Left renal pelvis (tissue), 4 donors: Measurements from ENCODE around the gene LAMA4. TPM values are rescaled to one million over a fixed set of nuclear protein-coding genes. Genes with fewer than 3 reads are reported as not detected.

ENCODE experiments used
- DNase-seq, 4 donors: peaks; one replicate each; pipeline ENCODE4 v3.0.0-alpha.2; 2013; ENCODE audit warnings: low read depth in 4 of 4, low spot score in 3 of 4
- polyA plus RNA-seq, 4 donors: library from polyadenylated mRNA; unstranded; fragments of 120-200 nt; gene quantifications; one replicate each; pipeline ENCODE4 v1.2.1, GENCODE V29; 2013; ENCODE audit not compliant: insufficient read length in 4 of 4

The LAMA4 gene
- polyA plus RNA-seq, 4 donors: 99.2 to 241 (median 104) TPM

DNA sequence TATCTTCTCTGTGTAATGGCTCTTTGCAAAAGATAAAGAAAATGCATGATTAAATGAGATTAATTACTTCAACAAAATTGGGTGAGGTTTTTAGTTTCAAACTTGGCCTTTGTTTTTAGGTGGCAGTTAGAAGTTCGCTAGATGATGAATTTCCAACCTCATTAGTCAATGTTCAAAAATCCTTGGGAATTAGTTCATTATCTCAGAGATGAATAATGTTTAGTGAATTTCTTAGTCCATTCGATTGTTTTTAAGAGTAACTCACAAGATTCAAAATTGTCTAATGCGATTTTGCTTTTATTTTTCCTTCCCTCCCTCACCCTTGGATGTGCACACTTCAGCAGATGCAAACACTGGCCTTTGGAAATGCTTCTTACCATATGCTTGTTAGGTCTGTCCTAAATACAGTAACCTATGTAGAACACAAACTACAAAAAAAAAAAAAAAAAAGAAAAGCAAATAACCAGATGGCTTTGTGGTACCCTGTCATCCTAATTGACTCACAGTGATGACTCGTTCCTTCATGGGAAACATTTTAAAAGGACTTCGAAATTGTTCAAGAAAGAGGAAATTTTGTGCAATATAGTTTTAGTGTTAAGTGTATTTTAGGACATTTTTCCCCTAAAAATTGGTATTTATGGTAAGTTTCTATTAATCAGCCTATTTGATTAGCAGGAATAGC, 100.3 kb downstream of the LAMA4 start:
- no peak for DNase-seq

DNA sequence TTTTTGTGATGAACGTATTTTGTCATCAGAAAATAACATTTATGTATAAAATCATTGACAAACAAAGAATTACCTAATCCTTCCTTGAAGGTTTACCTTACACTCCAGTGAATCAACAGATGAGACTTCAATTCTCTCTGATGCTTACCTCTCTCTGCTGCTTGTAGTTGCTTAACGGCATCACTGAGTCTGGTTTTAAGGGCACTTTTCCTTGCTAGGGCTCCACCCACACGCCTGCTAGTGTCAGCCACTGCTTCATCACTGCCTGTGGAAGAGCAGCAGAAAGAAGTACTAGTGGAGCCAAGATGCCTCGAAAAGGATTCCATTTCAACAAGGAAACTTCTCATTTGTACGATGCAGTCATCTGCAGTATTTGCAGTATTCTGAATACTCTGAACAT, 104.0 kb downstream of the LAMA4 start:
- no peak for DNase-seq

DNA sequence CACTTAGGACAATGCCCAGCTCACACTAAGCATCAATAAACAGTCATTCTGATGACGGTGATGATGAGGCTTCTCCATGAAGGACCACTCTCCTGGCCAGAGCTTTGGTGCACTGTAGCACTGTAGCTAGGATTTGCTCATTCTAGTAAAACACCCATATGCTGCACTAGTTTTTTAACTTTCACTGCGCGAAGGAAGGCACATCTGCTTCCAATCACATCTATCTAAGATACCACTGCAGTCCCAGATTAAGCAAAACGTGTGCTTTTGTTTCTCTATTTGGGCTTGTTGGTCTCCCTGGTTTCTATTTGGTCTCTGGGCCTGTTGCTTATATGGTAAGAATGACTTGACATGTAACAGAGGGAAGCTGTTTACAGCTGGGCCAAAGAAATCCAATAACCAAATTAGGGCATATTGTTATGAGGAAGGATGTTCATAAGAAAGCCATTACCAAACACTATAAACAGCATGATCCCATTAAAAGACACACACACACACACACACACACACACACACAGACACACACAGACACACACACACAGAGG, 104.6 kb downstream of the LAMA4 start:
- DNase-seq: peak in 3 of 4 donors; percentile 14 to 56 (median 32)

- DNase-seq: no peak
Measured at GRCh38 chr6:112149236-112149635, 105.1 kb downstream of the LAMA4 start.

GRCh38 chr6:112148103-112148502, 106.3 kb downstream of the LAMA4 start:
- DNase-seq: no peak

GRCh38 chr6:112145080-112145573, 109.2 kb downstream of the LAMA4 start:
- DNase-seq: no peak

DNA sequence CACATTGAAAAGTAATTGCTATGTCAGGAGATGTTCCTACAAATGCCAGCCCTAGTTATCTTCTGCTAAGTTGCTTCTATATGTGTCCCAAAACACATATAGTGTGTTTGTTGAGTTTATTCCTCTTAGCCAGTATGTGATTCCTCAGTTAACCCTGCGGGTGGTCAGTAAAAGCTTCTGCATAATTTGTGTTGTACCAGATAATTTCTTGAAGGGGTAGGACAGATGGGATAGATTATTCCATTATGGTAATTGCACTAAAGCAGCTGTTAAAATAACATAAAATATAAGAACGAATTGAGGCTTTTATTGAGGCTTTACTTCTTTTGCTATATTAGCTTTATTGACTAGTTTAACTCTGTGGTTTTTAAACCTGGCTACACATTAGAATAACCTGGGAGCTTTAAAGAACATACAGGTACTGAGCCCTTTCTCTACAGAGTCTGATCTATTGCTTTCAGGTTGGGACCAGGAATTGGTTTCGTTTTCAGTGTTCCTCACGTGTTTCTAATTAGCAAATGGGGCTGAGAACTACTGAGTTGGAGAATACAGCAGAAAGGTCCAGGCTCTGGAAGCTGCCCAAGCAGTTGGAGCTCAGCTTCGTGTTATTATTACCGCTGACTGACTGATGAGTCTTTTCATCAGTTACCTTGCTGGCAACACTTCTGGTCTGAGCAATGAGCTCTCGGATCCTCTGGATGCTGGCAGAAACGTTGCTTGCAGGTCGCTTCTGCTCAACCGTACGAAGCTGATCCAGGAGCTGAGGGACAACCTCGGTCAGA, 110.0 kb downstream of the LAMA4 start:
- DNase-seq: no peak

GRCh38 chr6:112141707-112142106, 112.7 kb downstream of the LAMA4 start:
- DNase-seq: no peak

GRCh38 chr6:112139052-112139451, 115.3 kb downstream of the LAMA4 start:
- DNase-seq: no peak

- no peak for DNase-seq
Measured at GRCh38 chr6:112130878-112131277, 123.5 kb downstream of the LAMA4 start.

DNA sequence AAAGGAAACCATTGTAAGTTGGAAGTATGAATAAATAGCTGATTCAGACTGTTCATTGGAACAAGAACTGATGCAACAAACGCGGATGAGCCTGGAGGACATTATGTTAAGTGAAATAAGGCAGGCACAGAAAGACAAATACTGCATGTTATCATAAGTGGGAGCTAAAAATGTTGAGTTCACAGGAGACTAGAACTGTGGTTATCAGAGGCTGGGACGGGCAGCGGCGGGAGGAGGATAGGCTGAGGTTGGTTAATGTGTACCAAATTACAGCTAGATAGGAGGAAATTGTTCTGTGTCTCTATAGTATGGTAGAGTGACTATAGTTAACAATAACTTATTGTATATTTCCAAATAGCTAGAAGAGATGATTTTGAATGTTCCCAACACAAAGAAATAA, 126.2 kb downstream of the LAMA4 start:
- no peak for DNase-seq

DNA sequence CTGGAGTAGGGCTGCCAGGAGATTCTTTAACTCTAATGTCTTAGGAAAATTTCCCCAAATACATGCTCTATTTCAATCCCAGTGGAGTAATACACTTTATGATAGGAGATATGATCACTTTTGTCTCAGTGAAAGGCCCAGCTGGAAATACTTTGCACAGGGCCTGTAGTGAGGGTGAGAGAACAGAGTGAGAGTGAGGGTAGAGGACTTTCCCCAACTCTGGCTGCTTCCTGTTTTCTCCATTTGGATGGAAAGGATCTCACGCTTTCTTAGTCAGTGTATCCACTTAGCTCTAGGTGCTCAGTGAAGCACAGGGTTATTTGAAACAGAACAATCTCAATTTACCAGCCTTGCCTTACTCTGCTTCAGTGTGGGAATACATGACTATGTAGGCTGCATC, 130.4 kb downstream of the LAMA4 start:
- DNase-seq: no peak

DNA sequence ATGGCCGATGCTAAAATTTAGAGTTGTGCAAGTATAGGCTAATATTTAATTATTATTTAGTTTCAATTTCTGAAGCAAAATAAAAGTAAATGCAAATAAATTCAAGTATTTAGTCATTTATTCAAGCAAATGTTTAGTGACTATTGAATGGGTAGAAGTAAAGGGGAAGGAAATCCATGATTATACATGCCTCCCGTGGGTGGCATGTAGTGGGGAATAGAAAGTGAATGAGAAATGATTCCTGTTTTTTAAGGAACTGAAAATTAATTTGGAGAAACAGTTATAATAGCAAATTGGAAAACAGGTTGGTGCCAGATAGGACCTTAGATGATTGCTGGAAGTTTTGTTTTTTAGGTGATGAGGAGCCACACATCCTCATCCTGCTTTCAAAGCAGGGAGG, 131.6 kb downstream of the LAMA4 start:
- DNase-seq: no peak

DNA sequence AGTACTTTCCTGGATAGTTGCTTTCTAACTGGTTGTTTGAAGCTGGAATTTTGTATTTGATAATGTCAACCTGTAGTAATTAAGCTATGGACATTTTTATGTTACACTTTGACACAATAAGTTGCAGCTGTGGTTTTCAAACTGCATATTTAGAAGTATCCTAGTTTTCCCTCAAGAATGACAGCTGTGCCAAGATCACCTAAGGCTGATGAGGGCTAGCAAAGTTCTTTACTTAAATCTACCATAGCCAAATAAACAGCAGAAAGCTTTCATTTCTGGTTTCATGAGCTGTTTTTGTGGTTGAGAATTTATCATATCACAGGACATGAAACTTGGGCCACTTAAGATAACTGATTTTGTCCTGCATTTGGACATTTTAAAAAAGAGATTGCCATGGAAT, 136.3 kb downstream of the LAMA4 start:
- DNase-seq: no peak

GRCh38 chr6:112117554-112117953, 136.8 kb downstream of the LAMA4 start:
- DNase-seq: no peak

DNA sequence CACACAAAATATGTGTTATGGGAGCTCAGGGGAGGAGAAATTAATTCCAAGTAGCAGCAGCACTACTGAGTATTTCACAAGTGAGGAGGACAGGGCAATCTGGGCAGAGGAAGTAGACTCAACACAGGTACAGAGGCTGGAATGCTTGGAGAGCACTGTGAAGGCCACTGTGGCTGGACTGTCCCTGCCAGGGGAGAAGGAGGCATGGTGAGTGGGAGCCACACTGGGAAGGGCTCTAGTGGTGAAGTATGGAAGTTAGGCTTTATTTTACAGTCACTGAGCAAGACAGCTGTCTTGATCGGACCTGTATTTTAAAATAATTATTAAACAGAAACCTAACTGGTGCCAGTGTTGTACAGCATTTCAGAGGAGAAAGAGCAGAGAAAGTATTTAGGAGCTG, 138.1 kb downstream of the LAMA4 start:
- DNase-seq: no peak

DNA sequence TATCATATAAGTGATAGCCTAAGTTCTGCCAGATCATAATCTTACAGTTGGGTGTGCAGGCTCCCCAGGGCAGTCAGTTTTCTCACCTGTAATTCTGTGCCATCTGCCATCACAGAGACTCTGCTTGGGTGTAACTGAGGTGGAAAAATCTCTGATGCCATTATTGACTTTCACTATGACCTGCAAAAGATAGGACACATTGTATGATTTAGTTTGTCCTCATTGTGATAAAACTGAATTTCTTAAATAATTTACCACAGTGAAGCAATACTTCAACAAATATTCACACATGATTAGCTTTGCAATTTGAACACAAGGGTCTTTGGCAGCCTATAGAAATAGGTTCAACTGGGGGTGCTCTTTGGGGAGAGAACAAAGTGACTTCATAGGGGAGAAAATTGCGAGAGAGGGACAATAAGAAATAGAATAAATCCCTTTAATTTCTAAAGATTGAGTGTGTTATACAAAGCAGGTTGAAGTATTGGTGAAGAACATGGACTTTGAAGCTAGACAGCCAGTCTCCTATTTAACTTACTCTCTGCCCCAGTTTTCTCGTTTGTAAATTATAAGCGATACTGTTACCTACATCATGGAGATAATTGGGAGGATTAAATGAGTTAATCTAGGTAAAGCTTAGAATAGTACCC, 139.7 kb downstream of the LAMA4 start:
- DNase-seq: no peak

- no peak for DNase-seq
Measured at GRCh38 chr6:112113918-112114317, 140.4 kb downstream of the LAMA4 start.

- DNase-seq: no peak
Measured at GRCh38 chr6:112113431-112113830, 140.9 kb downstream of the LAMA4 start.

DNA sequence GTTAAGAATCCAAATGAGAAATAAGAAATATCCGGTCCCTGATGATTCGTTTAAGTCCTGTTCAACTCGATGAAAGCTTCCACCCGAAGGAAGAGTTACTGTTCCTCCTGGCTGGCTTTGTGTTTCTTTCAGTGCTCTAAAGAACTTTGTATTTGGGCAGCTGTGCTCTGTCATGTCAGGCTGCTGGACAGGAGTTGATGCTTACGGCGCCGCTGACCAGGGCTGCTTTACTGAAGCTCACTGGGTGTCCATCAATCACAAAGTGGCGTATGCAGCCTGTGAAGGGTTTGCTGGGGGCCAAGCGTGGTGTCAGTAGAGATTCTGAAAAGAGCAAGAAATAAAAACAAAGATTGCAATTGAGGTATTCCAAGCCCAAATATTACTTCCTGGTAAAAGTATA, 145.1 kb downstream of the LAMA4 start:
- peak in 3 of 4 donors; percentile 18 to 39 (median 37) for DNase-seq

DNA sequence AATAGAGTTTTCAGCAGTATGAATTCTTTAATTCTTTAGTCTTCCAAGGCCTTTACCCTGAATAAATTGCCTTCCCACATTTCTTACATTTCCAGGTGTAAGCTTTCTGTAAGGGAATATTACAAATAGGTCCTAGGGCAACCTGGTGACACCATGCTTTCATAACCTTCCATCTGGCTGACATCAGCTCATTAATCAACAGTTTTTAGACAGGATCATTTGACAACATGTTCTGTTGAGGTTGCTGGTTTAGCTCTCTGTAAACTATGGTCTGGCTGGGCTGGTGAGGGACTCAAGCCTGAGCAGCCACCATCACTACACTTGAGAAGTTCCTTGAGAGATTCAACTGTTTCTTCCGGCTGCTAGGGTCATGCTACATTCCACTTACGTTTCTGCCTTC, 147.8 kb downstream of the LAMA4 start:
- no peak for DNase-seq
